PC-9 (cell line): ENCODE measurements around the gene DDX56.

Experiments
- CTCF ChIP-seq: fragments of 200-600 bp; sonication (generic); conservative IDR thresholded peaks from 2 replicates; pipeline ENCODE4 v1.6.1; 2017; ENCODE audit warnings: mixed run types, antibody characterized with exemption, mild to moderate bottlenecking, moderate library complexity
- EZH2 ChIP-seq: fragments of 200-600 bp; sonication (generic); IDR thresholded peaks from 2 replicates; pipeline ENCODE4 v1.8.0; 2017; ENCODE audit warnings: antibody characterized with exemption, low read depth

GRCh38 chr7:44540592-44541027 is 33.1 kb downstream of the DDX56 start:
- TF ChIP-seq CTCF: no peak
- TF ChIP-seq EZH2: no peak
